Uterus (tissue), 2 donors: ENCODE data around the gene CCL19.

Experiments
- CTCF ChIP-seq, 4 experiments: fragments of 200-600 bp in 2 of 4; fragments of 450-650 bp in 2 of 4; sonication (generic) in 2 of 4; IDR thresholded peaks; one replicate each; pipeline ENCODE4 v1.5.1; 2016 to 2019; ENCODE audit warnings: antibody characterized with exemption in 4 of 4, mild to moderate bottlenecking in 2 of 4, moderate library complexity in 1 of 4
- POLR2A ChIP-seq, 2 donors: fragments of 450-650 bp; IDR thresholded peaks; one replicate each; pipeline ENCODE4 v1.6.1; 2016; ENCODE audit warnings: antibody characterized with exemption in 2 of 2, mild to moderate bottlenecking in 1 of 2, moderate library complexity in 1 of 2

DNA sequence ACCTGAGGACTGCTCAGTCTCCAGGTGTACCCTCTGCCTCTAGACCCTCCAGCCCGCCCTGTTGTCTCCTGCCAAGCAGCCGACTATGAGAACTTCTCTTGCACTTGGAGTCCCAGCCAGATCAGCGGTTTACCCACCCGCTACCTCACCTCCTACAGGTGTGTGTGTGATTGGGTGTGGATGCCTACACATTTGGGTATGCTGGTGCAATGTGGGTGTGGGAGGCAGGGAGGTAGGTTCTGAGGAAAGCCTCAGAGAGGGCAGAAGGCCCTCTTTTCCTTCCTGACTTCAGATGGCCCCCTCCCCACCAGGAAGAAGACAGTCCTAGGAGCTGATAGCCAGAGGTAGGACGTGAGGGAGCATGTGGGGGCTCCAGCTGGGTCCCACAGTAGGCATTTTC is 34.1 kb downstream of the CCL19 start:
- TF ChIP-seq CTCF (IDR thresholded peaks at IDR 0.05) (no peak), POLR2A (IDR thresholded peaks at IDR 0.05) (no peak)
